Tibial artery (tissue), 4 donors: ENCODE data around the gene TPT1.
"Not testable (repeated sequence)": the region's sequence is repeated elsewhere in the genome, so short reads cannot be mapped to it uniquely, and the experiment has no call there.

Source experiments
- DNase-seq, 2 donors: peaks; one replicate each; pipeline ENCODE4 v3.0.0-alpha.2; 2019
- H3K27ac ChIP-seq, 2 donors: fragments of 200-600 bp; sonication (generic) in 1 of 2; 1 replicate in 1 of 2; 2 replicates in 1 of 2; pipeline ENCODE4 v1.5.1; 2018 to 2019; ENCODE audit warnings: mild to moderate bottlenecking in 1 of 2
- H3K27me3 ChIP-seq, 2 donors: fragments of 200-600 bp; sonication (generic) in 1 of 2; one replicate each; pipeline versions ENCODE4 v1.5.1 to v1.6.0; 2016 to 2019
- H3K36me3 ChIP-seq, 3 donors: fragments of 200-600 bp; sonication (generic) in 2 of 3; one replicate each; pipeline ENCODE4 v1.5.1; 2016 to 2019; ENCODE audit warnings: mild to moderate bottlenecking in 2 of 3
- H3K4me1 ChIP-seq, 4 donors: fragments of 200-600 bp; sonication (generic) in 2 of 4; 1 replicate in 3 of 4; 2 replicates in 1 of 4; pipeline ENCODE4 v1.5.1; 2016 to 2019
- H3K4me3 ChIP-seq, 2 donors: fragments of 200-600 bp; sonication (generic) in 1 of 2; 1 replicate in 1 of 2; 2 replicates in 1 of 2; pipeline ENCODE4 v1.5.1; 2018 to 2019; ENCODE audit warnings: mild to moderate bottlenecking in 2 of 2
- H3K9me3 ChIP-seq, 3 donors: fragments of 200-600 bp; sonication (generic) in 1 of 3; one replicate each; pipeline ENCODE4 v1.5.1; 2016 to 2019
- intact Hi-C: fragments of 100-400 bp; cut with DNase I; formaldehyde crosslinking; loops from one replicate; pipeline ENCODE4 v1.15.0; 2023; ENCODE audit warnings: low total_unique reads
- TF ChIP-seq, protein P1 (sequence below), 2 experiments: fragments of 200-600 bp in 1 of 2; fragments of 450-650 bp in 1 of 2; IDR thresholded peaks; one replicate each; pipeline ENCODE4 v1.5.1; 2017 to 2019; ENCODE audit warnings: antibody characterized with exemption in 2 of 2, mild to moderate bottlenecking in 1 of 2, moderate library complexity in 1 of 2

TPT1 gene

DNA sequence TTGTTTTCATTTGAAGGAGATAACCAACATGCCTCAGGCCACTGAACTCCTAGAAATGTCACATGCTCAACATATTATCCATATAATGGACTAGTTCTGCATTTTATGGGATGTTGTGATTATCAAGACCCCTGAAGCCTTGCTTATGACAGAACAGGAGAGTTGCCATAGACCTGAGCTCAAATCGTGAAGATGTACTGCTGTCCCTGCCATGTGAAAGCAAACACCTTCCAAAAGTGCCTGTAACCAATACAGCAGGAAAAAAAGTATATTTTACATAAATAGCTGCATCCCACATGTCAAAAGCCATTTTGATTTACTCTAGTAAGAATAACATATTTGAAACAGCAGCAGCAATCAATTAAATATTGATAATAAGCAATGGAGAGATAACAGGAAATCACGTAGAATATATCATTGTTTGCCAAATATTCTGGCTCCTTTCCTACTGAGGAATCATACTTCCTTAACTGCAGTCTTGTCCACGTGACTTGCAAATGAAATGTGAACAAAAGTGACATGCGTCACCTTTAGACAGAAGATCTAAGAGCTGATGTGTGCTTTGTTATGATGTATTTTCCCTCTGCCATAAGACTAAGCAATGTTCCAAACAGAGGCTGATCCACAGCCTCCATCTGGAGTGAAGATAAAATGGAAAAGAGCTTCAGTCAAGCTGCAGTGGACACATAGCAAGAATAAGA lies 43.6 kb upstream of the TPT1 start:
- DNase-seq: no peak
- TF ChIP-seq, protein P1, sequence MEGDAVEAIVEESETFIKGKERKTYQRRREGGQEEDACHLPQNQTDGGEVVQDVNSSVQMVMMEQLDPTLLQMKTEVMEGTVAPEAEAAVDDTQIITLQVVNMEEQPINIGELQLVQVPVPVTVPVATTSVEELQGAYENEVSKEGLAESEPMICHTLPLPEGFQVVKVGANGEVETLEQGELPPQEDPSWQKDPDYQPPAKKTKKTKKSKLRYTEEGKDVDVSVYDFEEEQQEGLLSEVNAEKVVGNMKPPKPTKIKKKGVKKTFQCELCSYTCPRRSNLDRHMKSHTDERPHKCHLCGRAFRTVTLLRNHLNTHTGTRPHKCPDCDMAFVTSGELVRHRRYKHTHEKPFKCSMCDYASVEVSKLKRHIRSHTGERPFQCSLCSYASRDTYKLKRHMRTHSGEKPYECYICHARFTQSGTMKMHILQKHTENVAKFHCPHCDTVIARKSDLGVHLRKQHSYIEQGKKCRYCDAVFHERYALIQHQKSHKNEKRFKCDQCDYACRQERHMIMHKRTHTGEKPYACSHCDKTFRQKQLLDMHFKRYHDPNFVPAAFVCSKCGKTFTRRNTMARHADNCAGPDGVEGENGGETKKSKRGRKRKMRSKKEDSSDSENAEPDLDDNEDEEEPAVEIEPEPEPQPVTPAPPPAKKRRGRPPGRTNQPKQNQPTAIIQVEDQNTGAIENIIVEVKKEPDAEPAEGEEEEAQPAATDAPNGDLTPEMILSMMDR (IDR thresholded peaks at IDR 0.05): no peak
- no peak overlapping the region for H3K27ac ChIP-seq
- intact Hi-C loops: no loop called here
- H3K36me3 ChIP-seq: peaks cover 12 to 52% (median 36%) of the 10 kb centered on the region in 3 donors
- no peaks in the 10 kb centered on the region for H3K4me1 ChIP-seq
- H3K9me3 ChIP-seq: no peaks in the 10 kb centered on the region
- H3K27me3 ChIP-seq: no peaks in the 10 kb centered on the region
- no peak overlapping the region for H3K4me3 ChIP-seq

DNA sequence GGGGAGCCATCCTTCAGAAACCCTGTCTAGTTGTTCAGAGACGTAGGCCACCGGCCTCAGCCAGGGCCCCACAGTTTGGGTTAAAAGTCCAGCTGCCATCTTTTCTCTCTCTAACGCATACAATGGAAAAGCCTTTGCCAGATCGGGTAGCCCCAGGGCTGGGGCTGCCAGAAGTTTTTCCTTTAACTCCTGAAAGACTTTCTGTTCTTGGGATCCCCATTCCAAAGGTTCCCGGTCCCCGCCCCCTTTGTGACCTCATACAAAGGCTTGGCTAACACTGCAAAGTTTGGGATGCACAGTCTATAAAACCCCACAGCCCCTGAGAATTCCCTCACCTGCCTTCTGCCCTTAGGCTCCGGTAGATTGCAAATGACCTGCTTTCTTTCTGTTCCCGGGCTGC lies 41.8 kb upstream of the TPT1 start:
- H3K36me3 ChIP-seq: peaks cover 12 to 50% (median 36%) of the 10 kb centered on the region in 3 donors
- H3K27ac ChIP-seq, DNase-seq, H3K4me3 ChIP-seq, H3K27me3 ChIP-seq, H3K4me1 ChIP-seq, H3K9me3 ChIP-seq, intact Hi-C loops: not testable (repeated sequence)

DNA sequence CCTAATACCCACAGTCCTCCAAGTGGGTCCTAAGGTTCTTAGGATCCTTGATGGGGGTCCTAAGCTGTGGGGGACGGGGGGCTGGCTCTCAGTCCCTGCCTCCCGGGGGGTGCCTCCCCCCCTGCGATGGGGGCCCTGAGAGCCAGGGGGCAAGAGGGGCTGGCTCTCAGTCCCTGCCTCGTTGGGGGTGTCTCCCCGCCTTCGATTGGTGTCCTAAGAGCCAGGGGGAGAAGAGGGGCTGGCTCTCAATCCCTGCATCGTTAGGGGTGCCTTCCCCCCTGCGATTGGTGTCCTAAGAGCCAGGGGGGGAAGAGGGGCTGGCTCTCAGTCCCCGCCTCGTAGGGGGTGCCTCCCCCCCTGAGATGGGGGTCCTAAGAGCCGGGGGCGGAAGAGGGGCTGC lies 40.2 kb upstream of the TPT1 start:
- intact Hi-C loops: no loop called here
- Histone ChIP-seq H3K36me3 (peaks cover 12 to 36% (median 31%) of the 10 kb centered on the region in 3 donors), H3K9me3 (no peaks in the 10 kb centered on the region), H3K4me3 (no peak overlapping the region), H3K27ac (no peak overlapping the region), H3K27me3 (no peaks in the 10 kb centered on the region), H3K4me1 (no peaks in the 10 kb centered on the region)
- no peak for DNase-seq
- TF ChIP-seq, protein P1 (IDR thresholded peaks at IDR 0.05): no peak

DNA sequence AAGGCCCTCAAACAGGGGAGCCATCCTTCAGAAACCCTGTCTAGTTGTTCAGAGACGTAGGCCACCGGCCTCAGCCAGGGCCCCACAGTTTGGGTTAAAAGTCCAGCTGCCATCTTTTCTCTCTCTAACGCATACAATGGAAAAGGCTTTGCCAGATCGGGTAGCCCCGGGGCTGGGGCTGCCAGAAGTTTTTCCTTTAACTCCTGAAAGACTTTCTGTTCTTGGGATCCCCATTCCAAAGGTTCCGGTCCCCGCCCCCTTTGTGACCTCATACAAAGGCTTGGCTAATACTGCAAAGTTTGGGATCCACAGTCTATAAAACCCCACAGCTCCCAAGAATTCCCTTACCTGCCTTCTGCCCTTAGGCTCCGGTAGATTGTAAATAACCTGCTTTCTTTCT lies 39.7 kb upstream of the TPT1 start:
- H3K27me3 ChIP-seq, H3K4me3 ChIP-seq, H3K27ac ChIP-seq, H3K4me1 ChIP-seq, intact Hi-C loops, H3K9me3 ChIP-seq, DNase-seq: not testable (repeated sequence)
- H3K36me3 ChIP-seq: peaks cover 12 to 31% (median 27%) of the 10 kb centered on the region in 3 donors

DNA sequence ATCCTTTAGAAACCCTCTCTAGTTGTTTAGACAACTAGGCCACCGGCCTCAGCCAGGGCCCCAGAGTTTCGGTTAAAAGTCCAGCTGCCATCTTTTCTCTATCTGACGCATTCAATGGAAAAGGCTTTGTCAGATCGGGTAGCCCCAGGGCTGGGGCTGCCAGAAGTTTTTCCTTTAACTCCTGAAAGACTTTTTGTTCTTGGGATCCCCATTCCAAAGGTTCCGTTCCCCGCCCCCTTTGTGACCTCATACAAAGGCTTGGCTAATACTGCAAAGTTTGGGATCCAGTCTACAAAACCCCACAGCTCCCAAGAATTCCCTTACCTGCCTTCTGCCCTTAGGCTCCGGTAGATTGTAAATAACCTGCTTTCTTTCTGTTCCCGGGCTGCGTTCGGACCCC lies 38.5 kb upstream of the TPT1 start:
- DNase-seq, H3K27ac ChIP-seq, H3K4me1 ChIP-seq, H3K9me3 ChIP-seq, H3K4me3 ChIP-seq, intact Hi-C loops, H3K27me3 ChIP-seq: not testable (repeated sequence)
- H3K36me3 ChIP-seq: peaks cover 6 to 19% (median 15%) of the 10 kb centered on the region in 3 donors

DNA sequence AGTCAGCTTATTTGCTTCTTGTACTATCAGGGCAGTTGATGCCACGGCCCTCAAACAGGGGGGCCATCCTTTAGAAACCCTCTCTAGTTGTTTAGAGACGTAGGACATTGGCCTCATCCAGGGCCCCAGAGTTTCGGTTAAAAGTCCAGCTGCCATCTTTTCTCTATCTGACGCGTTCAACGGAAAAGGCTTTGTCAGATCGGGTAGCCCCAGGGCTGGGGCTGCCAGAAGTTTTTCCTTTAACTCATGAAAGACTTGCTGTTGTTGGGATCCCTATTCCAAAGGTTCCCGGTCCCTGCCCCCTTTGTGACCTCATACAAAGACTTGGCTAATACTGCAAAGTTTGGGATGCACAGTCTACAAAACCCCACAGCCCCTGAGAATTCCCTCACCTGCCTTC lies 37.8 kb upstream of the TPT1 start:
- peaks cover 0 to 12% (median 8%) of the 10 kb centered on the region in 3 donors for H3K36me3 ChIP-seq
- H3K4me1 ChIP-seq, H3K27ac ChIP-seq, H3K27me3 ChIP-seq, intact Hi-C loops, H3K9me3 ChIP-seq, DNase-seq, H3K4me3 ChIP-seq: not testable (repeated sequence)

DNA sequence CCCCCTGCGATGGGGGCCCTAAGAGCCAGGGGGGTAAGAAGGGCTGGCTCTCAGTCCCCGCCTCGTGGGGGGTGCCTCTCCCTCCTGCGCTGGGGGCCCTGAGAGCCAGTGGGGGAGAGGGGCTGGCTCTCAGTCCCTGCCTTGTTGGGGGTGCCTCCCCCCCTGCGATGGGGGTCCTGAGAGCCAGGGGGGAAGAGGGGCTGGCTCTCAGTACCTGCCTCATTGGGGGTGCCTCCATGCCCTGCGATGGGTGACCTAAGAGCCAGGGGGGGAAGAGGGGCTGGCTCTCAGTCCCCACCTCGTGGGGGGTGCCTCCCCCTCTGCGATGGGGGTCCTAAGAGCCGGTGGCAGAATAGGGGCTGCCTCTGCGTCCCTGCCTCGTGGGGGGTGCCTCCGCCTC lies 36.3 kb upstream of the TPT1 start:
- H3K9me3 ChIP-seq, H3K27ac ChIP-seq, intact Hi-C loops, H3K4me1 ChIP-seq, DNase-seq, H3K36me3 ChIP-seq, H3K4me3 ChIP-seq, H3K27me3 ChIP-seq: not testable (repeated sequence)

DNA sequence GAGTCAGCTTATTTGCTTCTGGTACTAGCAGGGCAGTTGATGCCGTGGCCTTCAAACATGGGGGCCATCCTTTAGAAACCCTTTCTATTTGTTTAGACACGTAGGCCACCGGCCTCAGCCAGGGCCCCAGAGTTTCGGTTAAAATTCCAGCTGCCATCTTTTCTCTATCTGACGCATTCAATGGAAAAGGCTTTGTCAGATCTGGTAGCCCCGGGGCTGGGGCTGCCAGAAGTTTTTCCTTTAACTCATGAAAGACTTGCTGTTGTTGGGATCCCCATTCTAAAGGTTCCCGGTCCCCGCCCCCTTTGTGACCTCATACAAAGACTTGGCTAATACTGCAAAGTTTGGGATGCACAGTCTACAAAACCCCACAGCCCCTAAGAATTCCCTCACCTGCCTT lies 35.7 kb upstream of the TPT1 start:
- H3K27me3 ChIP-seq, H3K9me3 ChIP-seq, H3K27ac ChIP-seq, DNase-seq, H3K4me1 ChIP-seq, H3K36me3 ChIP-seq, H3K4me3 ChIP-seq, intact Hi-C loops: not testable (repeated sequence)

DNA sequence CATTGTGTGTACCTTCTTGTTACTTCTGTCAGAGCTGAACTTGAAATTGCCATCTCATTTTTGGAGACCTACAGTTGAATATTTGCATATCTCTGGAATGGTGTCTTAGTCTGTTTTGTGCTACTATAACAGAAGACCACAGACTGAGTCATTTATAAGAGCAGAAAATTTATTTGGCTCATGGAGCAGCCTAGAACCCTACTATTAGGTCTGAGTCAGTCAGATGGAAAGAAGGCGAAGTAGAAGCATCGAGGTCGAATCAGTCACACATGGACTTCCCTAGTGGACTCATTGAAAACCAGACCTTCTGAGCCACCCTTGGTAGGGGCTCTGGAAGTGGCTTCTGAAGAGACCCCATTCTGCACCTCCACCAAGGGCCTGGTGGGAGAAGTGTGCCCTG lies 33.9 kb upstream of the TPT1 start:
- H3K27ac ChIP-seq: no peak overlapping the region
- TF ChIP-seq, protein P1 (IDR thresholded peaks at IDR 0.05): no peak
- peaks cover 0 to 2% (median 0%) of the 10 kb centered on the region in 3 donors for H3K36me3 ChIP-seq
- no peaks in the 10 kb centered on the region for H3K9me3 ChIP-seq
- no peak overlapping the region for H3K4me3 ChIP-seq
- intact Hi-C loops: no loop called here
- no peaks in the 10 kb centered on the region for H3K27me3 ChIP-seq
- peaks cover 0 to 10% (median 6%) of the 10 kb centered on the region in 4 donors for H3K4me1 ChIP-seq
- DNase-seq: no peak
